Measurements from ENCODE around the gene CSMD2.

The CSMD2 gene

GRCh38 chr1:33895976-33896375 lies 269.1 kb downstream of the CSMD2 start:
- no peak for DNase-seq

- DNase-seq = no peak
Measured at GRCh38 chr1:33895396-33895795, 269.6 kb downstream of the CSMD2 start.

GRCh38 chr1:33893147-33893830 lies 271.7 kb downstream of the CSMD2 start:
- DNase-seq = no peak

- DNase-seq = no peak
Measured at GRCh38 chr1:33886496-33886895, 278.5 kb downstream of the CSMD2 start.

GRCh38 chr1:33880305-33880704 lies 284.7 kb downstream of the CSMD2 start:
- no peak for DNase-seq

GRCh38 chr1:33878392-33878791 lies 286.6 kb downstream of the CSMD2 start:
- no peak for DNase-seq

GRCh38 chr1:33876970-33877650 lies 287.9 kb downstream of the CSMD2 start:
- no peak for DNase-seq

GRCh38 chr1:33875862-33876261 lies 289.2 kb downstream of the CSMD2 start:
- DNase-seq = no peak

- no peak for DNase-seq
Measured at GRCh38 chr1:33874636-33875035, 290.4 kb downstream of the CSMD2 start.

GRCh38 chr1:33872683-33873082 lies 292.3 kb downstream of the CSMD2 start:
- DNase-seq = no peak

GRCh38 chr1:33872275-33872674 lies 292.8 kb downstream of the CSMD2 start:
- no peak for DNase-seq

- no peak for DNase-seq
Measured at GRCh38 chr1:33867684-33868083, 297.3 kb downstream of the CSMD2 start.

GRCh38 chr1:33866281-33866680 lies 298.7 kb downstream of the CSMD2 start:
- DNase-seq = no peak

GRCh38 chr1:33864460-33865389 lies 300.3 kb downstream of the CSMD2 start:
- DNase-seq = no peak

GRCh38 chr1:33863779-33864178 lies 301.3 kb downstream of the CSMD2 start, which contains the start of gene HMGB4:
Gene HMGB4, plus strand, starts transcription at chr1:33864079. Its CDS starts 113 bp downstream, at chr1:33864192.
- no peak for DNase-seq

- no peak for DNase-seq
Measured at GRCh38 chr1:33860671-33861070, 304.4 kb downstream of the CSMD2 start.

- DNase-seq = no peak
Measured at GRCh38 chr1:33854091-33854490, 310.9 kb downstream of the CSMD2 start.

GRCh38 chr1:33853431-33853830 lies 311.6 kb downstream of the CSMD2 start:
- DNase-seq = no peak

- no peak for DNase-seq
Measured at GRCh38 chr1:33852711-33853110, 312.3 kb downstream of the CSMD2 start.

- DNase-seq = no peak
Measured at GRCh38 chr1:33850481-33850880, 314.5 kb downstream of the CSMD2 start.

- DNase-seq = no peak
Measured at GRCh38 chr1:33849211-33849610, 315.8 kb downstream of the CSMD2 start.

GRCh38 chr1:33848205-33848937 lies 316.7 kb downstream of the CSMD2 start:
- DNase-seq = no peak

GRCh38 chr1:33846861-33847260 lies 318.2 kb downstream of the CSMD2 start:
- DNase-seq = no peak

All from NCI-H345 (cell line).